Measurements from ENCODE around the gene SV2B.
A peak's percentile ranks its signal among the peaks of the same experiment; 100 is the strongest.

The SV2B gene

GRCh38 chr15:91270747-91271146 lies 170.7 kb downstream of the SV2B start:
- no peak for DNase-seq

- DNase-seq, result peak; percentile 16
Observed at GRCh38 chr15:91271565-91272153, 171.6 kb downstream of the SV2B start.

- DNase-seq, result no peak
Observed at GRCh38 chr15:91275844-91276243, 175.8 kb downstream of the SV2B start.

GRCh38 chr15:91278951-91279350 lies 178.9 kb downstream of the SV2B start:
- no peak for DNase-seq

GRCh38 chr15:91279486-91279885 lies 179.4 kb downstream of the SV2B start:
- DNase-seq, result no peak

GRCh38 chr15:91281947-91282346 lies 181.9 kb downstream of the SV2B start:
- no peak for DNase-seq

- no peak for DNase-seq
Observed at GRCh38 chr15:91282486-91282885, 182.4 kb downstream of the SV2B start.

GRCh38 chr15:91283155-91283554 lies 183.1 kb downstream of the SV2B start:
- DNase-seq, result no peak

GRCh38 chr15:91284758-91285466 lies 184.9 kb downstream of the SV2B start:
- no peak for DNase-seq

- DNase-seq, result no peak
Observed at GRCh38 chr15:91289324-91289723, 189.3 kb downstream of the SV2B start.

- DNase-seq, result no peak
Observed at GRCh38 chr15:91290553-91290952, 190.5 kb downstream of the SV2B start.

- DNase-seq, result no peak
Observed at GRCh38 chr15:91291673-91292072, 191.6 kb downstream of the SV2B start.

GRCh38 chr15:91294344-91294743 lies 194.3 kb downstream of the SV2B start:
- no peak for DNase-seq

- DNase-seq, result no peak
Observed at GRCh38 chr15:91294795-91295194, 194.7 kb downstream of the SV2B start.

- DNase-seq, result no peak
Observed at GRCh38 chr15:91298101-91298500, 198.0 kb downstream of the SV2B start.

GRCh38 chr15:91302588-91303439 lies 202.8 kb downstream of the SV2B start:
- peak; percentile 37 for DNase-seq

GRCh38 chr15:91304210-91304609 lies 204.2 kb downstream of the SV2B start:
- no peak for DNase-seq

GRCh38 chr15:91304786-91305185 lies 204.7 kb downstream of the SV2B start:
- no peak for DNase-seq

GRCh38 chr15:91306144-91306543 lies 206.1 kb downstream of the SV2B start:
- no peak for DNase-seq

GRCh38 chr15:91307601-91308000 lies 207.5 kb downstream of the SV2B start:
- DNase-seq, result no peak

GRCh38 chr15:91308199-91308598 lies 208.1 kb downstream of the SV2B start:
- DNase-seq, result no peak

- no peak for DNase-seq
Observed at GRCh38 chr15:91308855-91309254, 208.8 kb downstream of the SV2B start.

GRCh38 chr15:91311986-91312385 lies 211.9 kb downstream of the SV2B start:
- no peak for DNase-seq
